Measurements from ENCODE around the gene YKT6. TPM values are rescaled to one million over a fixed set of nuclear protein-coding genes. Genes with fewer than 3 reads are reported as not detected.
"Not testable (repeated sequence)": the region's sequence is repeated elsewhere in the genome, so short reads cannot be mapped to it uniquely, and the experiment has no call there.

The YKT6 gene
- total and polyA plus RNA-seq, 11 donors = 28.5 to 133 (median 46.6) TPM

DNA sequence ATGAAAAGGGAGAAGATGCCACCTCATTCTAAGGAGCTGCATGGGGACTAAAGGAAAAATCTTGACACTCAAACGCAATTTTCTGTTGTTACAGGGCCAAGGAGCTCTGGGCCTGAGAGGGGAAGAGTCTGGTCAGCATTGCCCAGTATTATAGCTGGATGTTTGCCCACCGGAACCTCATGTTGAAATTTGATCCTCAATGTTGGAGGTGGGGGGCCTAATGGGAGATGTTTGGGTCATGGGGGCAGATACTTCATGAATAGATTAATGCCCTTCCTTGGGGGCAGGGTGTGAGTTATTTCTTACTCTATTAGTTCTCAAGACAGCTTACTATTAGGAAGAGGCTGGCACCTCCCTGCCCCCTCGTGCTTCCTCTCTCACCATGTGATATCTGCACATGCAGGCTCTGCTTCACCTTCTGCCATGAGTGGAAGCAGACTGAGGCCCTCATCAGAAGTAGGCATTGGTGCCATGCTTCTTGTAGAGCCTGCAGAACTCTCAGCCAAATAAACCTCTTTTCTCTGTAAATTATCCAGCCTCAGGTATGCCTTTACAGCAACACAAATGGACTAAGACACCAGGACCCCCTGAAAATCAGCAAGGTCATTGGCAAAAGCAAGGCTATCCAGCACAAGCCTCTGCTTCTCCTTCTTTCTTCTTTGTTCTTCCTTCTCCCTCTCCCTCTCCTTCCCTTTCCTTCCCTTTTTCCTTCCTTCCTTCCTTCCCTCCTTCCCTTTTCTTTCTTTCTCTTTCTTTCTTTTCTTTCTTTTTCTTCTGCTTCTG is 26.7 kb upstream of the YKT6 start:
- Histone ChIP-seq H3K36me3 (no peaks in the 10 kb centered on the region), H3K9me3 (no peaks in the 10 kb centered on the region), H3K4me1 (peaks cover 0 to 8% (median 0%) of the 10 kb centered on the region in 12 donors), H3K27ac (no peak overlapping the region), H3K27me3 (peaks cover 0 to 5% (median 0%) of the 10 kb centered on the region in 9 donors), H3K4me3 (no peak overlapping the region)
- no peak for DNase-seq
- TF ChIP-seq POLR2A (IDR thresholded peaks at IDR 0.05) = no peak
- TF ChIP-seq, protein P1, sequence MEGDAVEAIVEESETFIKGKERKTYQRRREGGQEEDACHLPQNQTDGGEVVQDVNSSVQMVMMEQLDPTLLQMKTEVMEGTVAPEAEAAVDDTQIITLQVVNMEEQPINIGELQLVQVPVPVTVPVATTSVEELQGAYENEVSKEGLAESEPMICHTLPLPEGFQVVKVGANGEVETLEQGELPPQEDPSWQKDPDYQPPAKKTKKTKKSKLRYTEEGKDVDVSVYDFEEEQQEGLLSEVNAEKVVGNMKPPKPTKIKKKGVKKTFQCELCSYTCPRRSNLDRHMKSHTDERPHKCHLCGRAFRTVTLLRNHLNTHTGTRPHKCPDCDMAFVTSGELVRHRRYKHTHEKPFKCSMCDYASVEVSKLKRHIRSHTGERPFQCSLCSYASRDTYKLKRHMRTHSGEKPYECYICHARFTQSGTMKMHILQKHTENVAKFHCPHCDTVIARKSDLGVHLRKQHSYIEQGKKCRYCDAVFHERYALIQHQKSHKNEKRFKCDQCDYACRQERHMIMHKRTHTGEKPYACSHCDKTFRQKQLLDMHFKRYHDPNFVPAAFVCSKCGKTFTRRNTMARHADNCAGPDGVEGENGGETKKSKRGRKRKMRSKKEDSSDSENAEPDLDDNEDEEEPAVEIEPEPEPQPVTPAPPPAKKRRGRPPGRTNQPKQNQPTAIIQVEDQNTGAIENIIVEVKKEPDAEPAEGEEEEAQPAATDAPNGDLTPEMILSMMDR (IDR thresholded peaks at IDR 0.05) = no peak
- WGBS, 4 donors = 62 to 76% (median 70%) methylated on average over 3 of the region's 3 CpGs
- intact Hi-C loops (cut with DNase I) = no loop called here
- no peak for ATAC-seq

DNA sequence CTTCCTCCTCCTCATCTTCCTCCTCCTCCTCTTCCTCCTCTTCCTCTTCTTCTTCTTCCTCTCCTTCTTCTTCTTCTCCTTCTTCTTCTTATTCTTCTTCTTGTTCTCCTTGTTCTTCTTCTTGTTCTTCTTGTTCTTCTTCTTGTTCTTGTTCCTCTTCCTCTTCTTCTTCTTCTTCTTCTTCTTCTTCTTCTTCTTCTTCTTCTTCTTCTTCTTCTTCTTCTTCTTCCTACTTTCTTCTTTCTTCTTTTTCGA is 26.2 kb upstream of the YKT6 start:
- 65 to 78% (median 75%) methylated on average over 1 of the region's 1 CpG for WGBS, 4 donors
- H3K4me3 ChIP-seq; H3K27ac ChIP-seq; H3K4me1 ChIP-seq; H3K36me3 ChIP-seq; DNase-seq; H3K9me3 ChIP-seq; intact Hi-C loops (cut with DNase I); ATAC-seq; H3K27me3 ChIP-seq: not testable (repeated sequence)

DNA sequence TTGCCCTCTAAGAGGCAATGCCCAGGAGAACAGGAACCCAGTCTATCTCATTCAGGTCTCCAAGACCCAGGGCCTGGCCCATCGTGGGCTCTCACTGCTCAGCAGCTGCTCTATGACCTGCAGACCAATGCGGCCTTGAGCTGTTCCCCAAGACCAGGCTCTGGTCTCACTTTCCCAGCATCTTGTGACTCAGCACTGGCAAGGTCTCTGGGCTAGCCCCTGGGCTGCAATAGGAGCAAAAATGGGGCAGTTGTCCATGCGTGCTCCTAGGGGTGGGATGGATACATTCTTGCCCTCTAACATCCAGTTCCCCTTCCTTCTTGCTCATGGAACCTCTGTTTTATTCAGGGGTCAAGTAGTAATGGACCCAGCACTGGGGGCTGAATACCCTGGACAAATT is 25.0 kb upstream of the YKT6 start:
- no peak for DNase-seq
- H3K9me3 ChIP-seq = no peaks in the 10 kb centered on the region
- H3K36me3 ChIP-seq = no peaks in the 10 kb centered on the region
- no peak overlapping the region for H3K27ac ChIP-seq
- no peak for ATAC-seq
- 68 to 90% (median 82%) methylated on average over 3 of the region's 3 CpGs for WGBS, 4 donors
- peaks cover 0 to 8% (median 0%) of the 10 kb centered on the region in 12 donors for H3K4me1 ChIP-seq
- intact Hi-C loops (cut with DNase I) = no loop called here
- H3K27me3 ChIP-seq = peaks cover 0 to 5% (median 0%) of the 10 kb centered on the region in 9 donors
- TF ChIP-seq POLR2A (IDR thresholded peaks at IDR 0.05) = no peak
- TF ChIP-seq, protein P1 (IDR thresholded peaks at IDR 0.05) = no peak
- H3K4me3 ChIP-seq = no peak overlapping the region

DNA sequence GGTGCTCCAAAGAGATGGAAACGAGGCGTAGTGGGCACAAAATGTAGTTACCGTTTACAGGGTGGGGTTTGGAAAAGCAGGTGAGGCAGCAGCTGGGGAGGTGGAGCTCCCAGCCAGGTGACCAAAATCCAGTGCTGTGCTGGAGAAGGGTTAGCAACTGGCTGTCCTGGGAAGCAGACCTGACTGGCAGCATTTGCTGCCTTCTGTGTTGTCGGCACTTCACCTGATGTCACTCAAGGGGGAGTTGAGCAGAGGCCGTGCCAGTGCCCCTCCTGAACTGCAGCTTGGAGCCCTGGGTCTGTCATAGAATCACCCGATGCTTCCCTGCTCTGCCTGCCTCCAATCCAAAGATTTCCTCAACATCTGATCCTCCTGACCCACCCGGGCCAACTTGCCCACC is 24.3 kb upstream of the YKT6 start:
- no peak for TF ChIP-seq POLR2A (IDR thresholded peaks at IDR 0.05)
- TF ChIP-seq, protein P1 (IDR thresholded peaks at IDR 0.05) = no peak
- intact Hi-C loops (cut with DNase I) = no loop called here
- DNase-seq (no peak), ATAC-seq (no peak)
- no peak overlapping the region for H3K27ac ChIP-seq
- no peak overlapping the region for H3K4me3 ChIP-seq
- H3K36me3 ChIP-seq = no peaks in the 10 kb centered on the region
- WGBS, 4 donors = 63 to 84% (median 80%) methylated on average over 6 to 7 of the region's 7 CpGs
- peaks cover 0 to 8% (median 0%) of the 10 kb centered on the region in 12 donors for H3K4me1 ChIP-seq
- no peaks in the 10 kb centered on the region for H3K9me3 ChIP-seq
- peaks cover 0 to 5% (median 0%) of the 10 kb centered on the region in 9 donors for H3K27me3 ChIP-seq
